ENCODE results near the gene GNAL. TPM values are rescaled to one million over a fixed set of nuclear protein-coding genes. Genes with fewer than 3 reads are reported as not detected.

Gene GNAL
- total RNA-seq, 1 experiment from 2014 or later: 4.6 TPM

- TF ChIP-seq ZBTB33 (IDR thresholded peaks at IDR 0.05; ENCODE audit: extremely low read depth, insufficient replicate concordance, low read length): no peak
- TF ChIP-seq RAD21 (IDR thresholded peaks at IDR 0.05; ENCODE audit: low read depth): no peak
- no peak for TF ChIP-seq JUND (IDR thresholded peaks at IDR 0.05)
- TF ChIP-seq EGR1 (IDR thresholded peaks at IDR 0.05; ENCODE audit: low read depth): no peak
- no peak for TF ChIP-seq SP1 (IDR thresholded peaks at IDR 0.05; ENCODE audit: low read depth)
- TF ChIP-seq SRF (IDR thresholded peaks at IDR 0.05; ENCODE audit: low read depth): no peak
- no peak for TF ChIP-seq EZH2 (IDR thresholded peaks at IDR 0.05)
- TF ChIP-seq ELF1 (IDR thresholded peaks at IDR 0.05; ENCODE audit: borderline replicate concordance, low read depth): no peak
- no peak for TF ChIP-seq POLR2AphosphoS5 (IDR thresholded peaks at IDR 0.05; ENCODE audit: low read depth, low read length)
- no peak for TF ChIP-seq CBX3 (IDR thresholded peaks at IDR 0.05; ENCODE audit: low read depth)
- TF ChIP-seq ZNF274 (IDR thresholded peaks at IDR 0.05; ENCODE audit: low read depth, low read length): no peak
- no peak for TF ChIP-seq CTCF (IDR thresholded peaks at IDR 0.05 in 2 of 3, conservative IDR thresholded peaks at IDR 0.05 in 1 of 3; ENCODE audit: borderline replicate concordance in 1 of 3, insufficient read depth in 1 of 3, low read depth in 2 of 3, low read length in 2 of 3)
Measured at GRCh38 chr18:11821643-11822237, 132.7 kb downstream of the GNAL start (continued).

GRCh38 chr18:11823545-11823944 is 134.5 kb downstream of the GNAL start:
- ChIA-PET RAD21 (ENCODE audit: low non-redundant PET in 1 of 2, low total read pairs in 2 of 2, uncharacterized antibody in 2 of 2, unreplicated experiment in 2 of 2) (no interaction called here), CTCF (no interaction called here), POLR2A (no interaction called here)
- Histone ChIP-seq H3K27me3 (ENCODE audit: insufficient read depth, low read length) (no peaks in the 10 kb centered on the region), H3K9ac (ENCODE audit: low read length) (no peak overlapping the region), H3K4me2 (ENCODE audit: low read length) (no peak overlapping the region), H3K4me3 (replicated peaks in 1 of 2; ENCODE audit: low read depth in 1 of 2, low read length in 2 of 2) (no peak overlapping the region), H4K20me1 (ENCODE audit: insufficient read depth) (no peaks in the 10 kb centered on the region), H3K27ac (ENCODE audit: low read depth, low read length) (no peak overlapping the region), H2AFZ (ENCODE audit: low read depth, low read length, poor library complexity, severe bottlenecking) (no peak overlapping the region), H3K9me3 (ENCODE audit: control insufficient read depth in 1 of 2, insufficient read depth in 1 of 2, low read depth in 1 of 2, low read length in 2 of 2) (no peaks in the 10 kb centered on the region), H3K79me2 (ENCODE audit: insufficient read depth, low read length) (no peaks in the 10 kb centered on the region), H3K36me3 (ENCODE audit: control insufficient read depth in 1 of 2, insufficient read depth in 2 of 2, low read length in 2 of 2) (no peaks in the 10 kb centered on the region), H3K4me1 (ENCODE audit: control insufficient read depth in 1 of 2, insufficient read depth in 2 of 2, low read length in 2 of 2) (no peaks in the 10 kb centered on the region), H3K9me2 (ENCODE audit: insufficient read depth) (no peaks in the 10 kb centered on the region)
- intact Hi-C loops (cut with micrococcal nuclease): no loop called here
- TF ChIP-seq CEBPB (IDR thresholded peaks at IDR 0.05; ENCODE audit: low read depth): no peak
- no TSS peak for BruUV-seq (replicated peaks)
- no peak for DNase-seq (ENCODE audit: low read depth, low spot score)
- no peak for ATAC-seq

Measured in HCT116 (cell line).